HG03175 (cell line): ENCODE measurements around the gene ERC1.
"Not testable (repeated sequence)": the region's sequence is repeated elsewhere in the genome, so short reads cannot be mapped to it uniquely, and the experiment has no call there.

Source experiments
- ATAC-seq: cut with Tn5 transposase; IDR thresholded peaks from one replicate; pipeline ENCODE4 v1.9.1; 2021; ENCODE audit warnings: mild to moderate bottlenecking, moderate library complexity; ENCODE audit not compliant: unreplicated experiment

The ERC1 gene

GRCh38 chr12:981176-981828, 9.7 kb upstream of the ERC1 start:
- peak; percentile 53 for ATAC-seq

- no peak for ATAC-seq
These were observed 9.1 kb upstream of the ERC1 start for GRCh38 chr12:981961-982360.

GRCh38 chr12:988646-989045, 2.4 kb upstream of the ERC1 start:
- ATAC-seq, result no peak

GRCh38 chr12:989051-989450, 2.0 kb upstream of the ERC1 start:
- ATAC-seq, result no peak

- ATAC-seq, result peak; percentile 11
These were observed 1.0 kb upstream of the ERC1 start for GRCh38 chr12:989751-990660.

- peak; percentile 48 for ATAC-seq
These were observed 619 bp downstream of the ERC1 start for GRCh38 chr12:991350-992333.

- ATAC-seq, result no peak
These were observed 1.6 kb downstream of the ERC1 start for GRCh38 chr12:992647-993046.

GRCh38 chr12:996881-997280, 5.9 kb downstream of the ERC1 start:
- no peak for ATAC-seq

- no peak for ATAC-seq
These were observed 6.5 kb downstream of the ERC1 start for GRCh38 chr12:997505-997904.

- ATAC-seq, result peak; percentile 65
These were observed 7.2 kb downstream of the ERC1 start for GRCh38 chr12:998020-998874.

- not testable (repeated sequence) for ATAC-seq
These were observed 8.7 kb downstream of the ERC1 start for GRCh38 chr12:999736-1000135.

GRCh38 chr12:1001507-1001906, 10.5 kb downstream of the ERC1 start:
- ATAC-seq, result no peak

GRCh38 chr12:1003600-1004271, 12.7 kb downstream of the ERC1 start:
- ATAC-seq, result no peak

GRCh38 chr12:1006255-1006654, 15.2 kb downstream of the ERC1 start:
- ATAC-seq, result no peak

GRCh38 chr12:1007276-1007675, 16.3 kb downstream of the ERC1 start:
- no peak for ATAC-seq

- ATAC-seq, result no peak
These were observed 17.0 kb downstream of the ERC1 start for GRCh38 chr12:1007994-1008393.

GRCh38 chr12:1011091-1011490, 20.1 kb downstream of the ERC1 start:
- ATAC-seq, result no peak

- no peak for ATAC-seq
These were observed 22.8 kb downstream of the ERC1 start for GRCh38 chr12:1013618-1014489.

- ATAC-seq, result no peak
These were observed 28.3 kb downstream of the ERC1 start for GRCh38 chr12:1019283-1019682.
